Liver (tissue), 9 donors: ENCODE data around the gene SIGLEC6. TPM values are rescaled to one million over a fixed set of nuclear protein-coding genes. Genes with fewer than 3 reads are reported as not detected.

Experiments
- DNase-seq: peaks from one replicate; pipeline ENCODE4 v3.0.0-alpha.2; 2017; ENCODE audit warnings: low spot score
- H3K27ac ChIP-seq, 2 donors: one replicate each; pipeline ENCODE4 v1.7.0; 2013; ENCODE audit warnings: inconsistent platforms in 2 of 2, low read length in 2 of 2, control low read depth in 1 of 2, low read depth in 1 of 2, mild to moderate bottlenecking in 1 of 2
- H3K27me3 ChIP-seq, 4 donors: one replicate each; pipeline versions ENCODE4 v1.6.1 to v1.7.0; 2013; ENCODE audit warnings: low read length in 3 of 4, inconsistent platforms in 1 of 4, mild to moderate bottlenecking in 1 of 4, moderate library complexity in 1 of 4; ENCODE audit not compliant: control insufficient read depth in 4 of 4, insufficient read depth in 4 of 4
- H3K36me3 ChIP-seq, 4 donors: one replicate each; pipeline versions ENCODE4 v1.6.1 to v1.7.0; 2013; ENCODE audit warnings: low read length in 3 of 4, mild to moderate bottlenecking in 3 of 4, low read depth in 1 of 4, moderate library complexity in 1 of 4; ENCODE audit not compliant: control insufficient read depth in 4 of 4, insufficient read depth in 3 of 4
- H3K4me1 ChIP-seq, 4 donors: one replicate each; pipeline versions ENCODE4 v1.6.1 to v1.7.0; 2013; ENCODE audit warnings: low read length in 3 of 4, mild to moderate bottlenecking in 3 of 4, moderate library complexity in 1 of 4; ENCODE audit not compliant: control insufficient read depth in 4 of 4, insufficient read depth in 4 of 4
- H3K4me3 ChIP-seq, 3 donors: one replicate each; pipeline versions ENCODE4 v1.6.1 to v1.7.0; 2013; ENCODE audit warnings: low read length in 3 of 3, control low read depth in 1 of 3, low read depth in 1 of 3, mild to moderate bottlenecking in 1 of 3
- H3K9ac ChIP-seq, 2 donors: one replicate each; pipeline ENCODE4 v1.7.0; 2013; ENCODE audit warnings: low read length in 2 of 2, mild to moderate bottlenecking in 2 of 2, moderate library complexity in 2 of 2, control low read depth in 1 of 2, low read depth in 1 of 2
- H3K9me3 ChIP-seq, 4 donors: one replicate each; pipeline versions ENCODE4 v1.6.1 to v1.7.0; 2013; ENCODE audit warnings: low read length in 3 of 4; ENCODE audit not compliant: control insufficient read depth in 4 of 4
- ATF3 ChIP-seq: IDR thresholded peaks from 2 replicates; pipeline ENCODE4 v1.6.1; 2016; ENCODE audit warnings: antibody characterized with exemption
- CTCF ChIP-seq: fragments of 150-350 bp; IDR thresholded peaks from 2 replicates; pipeline ENCODE4 v1.5.1; 2017; ENCODE audit warnings: improper control_type of control experiment, low read depth, low read length; ENCODE audit not compliant: missing input control
- EGR1 ChIP-seq, 2 donors: IDR thresholded peaks; 2 replicates each; pipeline ENCODE4 v1.6.1; 2016 to 2018; ENCODE audit warnings: antibody characterized with exemption in 2 of 2, low read depth in 2 of 2
- FOXA1 ChIP-seq: IDR thresholded peaks from 2 replicates; pipeline ENCODE4 v1.6.1; 2016; ENCODE audit warnings: antibody characterized with exemption
- FOXA2 ChIP-seq: IDR thresholded peaks from 2 replicates; pipeline ENCODE4 v1.6.1; 2016; ENCODE audit warnings: antibody characterized with exemption
- GABPA ChIP-seq, 2 donors: IDR thresholded peaks in 1 of 2; conservative IDR thresholded peaks in 1 of 2; 2 replicates each; pipeline ENCODE4 v1.6.1; 2016; ENCODE audit warnings: antibody characterized with exemption in 2 of 2, mild to moderate bottlenecking in 1 of 2, moderate library complexity in 1 of 2
- HNF4A ChIP-seq, 2 donors: conservative IDR thresholded peaks; 2 replicates each; pipeline ENCODE4 v1.6.1; 2016; ENCODE audit warnings: antibody characterized with exemption in 2 of 2, mild to moderate bottlenecking in 2 of 2
- HNF4G ChIP-seq: IDR thresholded peaks from 2 replicates; pipeline ENCODE4 v1.6.1; 2016; ENCODE audit warnings: antibody characterized with exemption
- JUND ChIP-seq, 2 donors: IDR thresholded peaks; 2 replicates each; pipeline ENCODE4 v1.6.1; 2016; ENCODE audit warnings: antibody characterized with exemption in 2 of 2
- NR2F2 ChIP-seq: IDR thresholded peaks from 2 replicates; pipeline ENCODE4 v1.6.1; 2016; ENCODE audit warnings: antibody characterized with exemption
- RAD21 ChIP-seq, 2 donors: IDR thresholded peaks; 2 replicates each; pipeline ENCODE4 v1.6.1; 2016; ENCODE audit warnings: antibody characterized with exemption in 2 of 2, mild to moderate bottlenecking in 2 of 2
- RXRA ChIP-seq, 2 donors: IDR thresholded peaks; 2 replicates each; pipeline ENCODE4 v1.6.1; 2017 to 2018; ENCODE audit warnings: antibody characterized with exemption in 2 of 2, mild to moderate bottlenecking in 1 of 2
- SP1 ChIP-seq: IDR thresholded peaks from 2 replicates; pipeline ENCODE4 v1.6.1; 2018; ENCODE audit warnings: antibody characterized with exemption, mild to moderate bottlenecking
- TAF1 ChIP-seq: conservative IDR thresholded peaks from 2 replicates; pipeline ENCODE4 v1.6.1; 2016; ENCODE audit warnings: antibody characterized with exemption, mild to moderate bottlenecking
- YY1 ChIP-seq: IDR thresholded peaks from 2 replicates; pipeline ENCODE4 v1.6.1; 2016; ENCODE audit warnings: antibody characterized with exemption, mild to moderate bottlenecking
- ZBTB33 ChIP-seq: IDR thresholded peaks from 2 replicates; pipeline ENCODE4 v1.6.1; 2016; ENCODE audit warnings: antibody characterized with exemption
- WGBS: extraction: QIAGEN DNeasy Blood & Tissue Kit; methylation state at CpG from one replicate; pipeline ENCODE4 v1.1.7; 2013; 5-methylcytosine and 5-hydroxymethylcytosine counted together
- polyA plus RNA-seq, 2 donors: library from polyadenylated mRNA; stranded (reverse) in 1 of 2; unstranded in 1 of 2; fragments of 200-250 nt in 1 of 2; fragments of >200 nt in 1 of 2; fragmentation: Nextera tagmentation in 1 of 2; extraction: Ambion mirVana in 1 of 2; gene quantifications; one replicate each; pipeline versions ENCODE4 v1.2.1 to v1.2.3, GENCODE V29; 2013 to 2015
- total RNA-seq, 2 donors: library from RNA; depleted of rRNA; stranded (reverse); fragments of >200 nt; gene quantifications; one replicate each; pipeline ENCODE4 v1.2.3, GENCODE V29; 2014
- TF ChIP-seq, protein P1 (sequence below): IDR thresholded peaks from 2 replicates; pipeline ENCODE4 v1.6.1; 2016; ENCODE audit warnings: antibody characterized with exemption
- TF ChIP-seq, protein P2 (sequence below): IDR thresholded peaks from 2 replicates; pipeline ENCODE4 v1.6.1; 2016; ENCODE audit warnings: antibody characterized with exemption, mild to moderate bottlenecking
- donor health status: healthy.
- donor health status: healthy.
- donor health status: healthy.
- donor health status: healthy.
- donor health status: healthy.

SIGLEC6 gene
- total and polyA plus RNA-seq, 4 donors, result 0.08 to 0.47 (median 0.08) TPM; not detected in 1

- peaks cover 0 to 2% (median 0%) of the 10 kb centered on the region in 4 donors for H3K9me3 ChIP-seq
- H3K36me3 ChIP-seq, result peaks cover 3 to 21% (median 11%) of the 10 kb centered on the region in 4 donors
- peaks cover 5 to 17% (median 9%) of the 10 kb centered on the region in 4 donors for H3K4me1 ChIP-seq
- no peak for DNase-seq
- no peak overlapping the region for H3K9ac ChIP-seq
- 8% methylated on average over 8 of the region's 8 CpGs for WGBS
- no peak overlapping the region for H3K27ac ChIP-seq
- H3K4me3 ChIP-seq, result peak overlapping the region; percentile 71 to 85 (median 73)
- no peak for TF ChIP-seq RXRA (IDR thresholded peaks at IDR 0.05)
- TF ChIP-seq CTCF, result no peak
- TF ChIP-seq YY1, result no peak
- TF ChIP-seq NR2F2, result no peak
- TF ChIP-seq RAD21 (IDR thresholded peaks at IDR 0.05), result no peak
- TF ChIP-seq, protein P1, sequence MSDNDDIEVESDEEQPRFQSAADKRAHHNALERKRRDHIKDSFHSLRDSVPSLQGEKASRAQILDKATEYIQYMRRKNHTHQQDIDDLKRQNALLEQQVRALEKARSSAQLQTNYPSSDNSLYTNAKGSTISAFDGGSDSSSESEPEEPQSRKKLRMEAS, result no peak
- no peak for TF ChIP-seq TAF1
- TF ChIP-seq EGR1 (IDR thresholded peaks at IDR 0.05; ENCODE audit: low read depth in 2 of 2), result no peak
- TF ChIP-seq HNF4A (conservative IDR thresholded peaks at IDR 0.05), result no peak
- no peak for TF ChIP-seq SP1
- H3K27me3 ChIP-seq, result peaks cover 0 to 5% (median 2%) of the 10 kb centered on the region in 4 donors
Observed at GRCh38 chr19:51571599-51571998, 40.1 kb upstream of the SIGLEC6 start.

DNA sequence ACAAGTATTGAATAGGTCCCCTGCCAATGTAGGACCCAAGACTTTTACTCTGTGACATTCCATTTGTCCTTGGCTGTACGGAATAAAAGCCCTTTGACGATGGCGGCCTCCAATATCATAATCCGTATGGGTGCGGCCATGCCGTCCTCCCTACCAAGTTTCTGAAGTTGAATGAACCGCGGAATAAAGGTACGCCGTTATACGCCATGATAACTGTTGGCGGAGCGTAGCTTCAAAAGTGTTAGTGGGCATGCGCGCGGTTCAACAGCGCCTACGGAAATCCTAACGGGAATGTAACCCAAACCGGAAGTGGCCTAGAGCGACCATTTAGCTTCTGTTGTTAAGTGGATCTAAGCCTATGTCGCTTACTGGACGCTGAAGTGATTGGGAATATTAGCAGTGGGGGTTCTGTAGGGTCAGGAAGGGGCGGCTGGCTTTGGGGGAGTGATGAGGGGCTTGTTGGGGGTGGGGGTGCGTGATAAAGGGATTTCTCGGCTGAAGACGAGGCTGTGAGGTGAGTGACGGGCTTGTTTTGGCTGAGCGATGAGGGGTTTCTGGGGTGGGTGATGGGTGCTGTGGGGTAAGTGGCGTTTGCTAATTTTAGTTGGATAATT, 39.6 kb upstream of the SIGLEC6 start, which contains the start of gene ZNF175:
Gene ZNF175, plus strand, starts transcription at position 322 of the 614 bp plus-strand sequence. CDS start 2,047 bp downstream, outside the sequence.
- peaks cover 0 to 7% (median 2%) of the 10 kb centered on the region in 4 donors for H3K27me3 ChIP-seq
- no peak within 1 kb of the TSS for H3K9ac ChIP-seq
- H3K27ac ChIP-seq, result peak within 1 kb of the TSS in 1 of 2 donors; percentile 34
- H3K4me3 ChIP-seq, result peak within 1 kb of the TSS; percentile 71 to 85 (median 73)
- DNase-seq, result peak; percentile 94
- no peaks in the 10 kb centered on the region for H3K9me3 ChIP-seq
- peaks cover 3 to 18% (median 9%) of the 10 kb centered on the region in 4 donors for H3K36me3 ChIP-seq
- WGBS, result under 1% methylated on average over 30 of the region's 30 CpGs
- peaks cover 5 to 17% (median 9%) of the 10 kb centered on the region in 4 donors for H3K4me1 ChIP-seq
- TF ChIP-seq NR2F2, result no peak
- TF ChIP-seq GABPA (IDR thresholded peaks at IDR 0.05 in 1 of 2, conservative IDR thresholded peaks at IDR 0.05 in 1 of 2), result peak; percentile 87 to 96
- TF ChIP-seq TAF1, result peak; percentile 29
- no peak for TF ChIP-seq CTCF
- peak; percentile 93 for TF ChIP-seq ZBTB33
- TF ChIP-seq, protein P2, sequence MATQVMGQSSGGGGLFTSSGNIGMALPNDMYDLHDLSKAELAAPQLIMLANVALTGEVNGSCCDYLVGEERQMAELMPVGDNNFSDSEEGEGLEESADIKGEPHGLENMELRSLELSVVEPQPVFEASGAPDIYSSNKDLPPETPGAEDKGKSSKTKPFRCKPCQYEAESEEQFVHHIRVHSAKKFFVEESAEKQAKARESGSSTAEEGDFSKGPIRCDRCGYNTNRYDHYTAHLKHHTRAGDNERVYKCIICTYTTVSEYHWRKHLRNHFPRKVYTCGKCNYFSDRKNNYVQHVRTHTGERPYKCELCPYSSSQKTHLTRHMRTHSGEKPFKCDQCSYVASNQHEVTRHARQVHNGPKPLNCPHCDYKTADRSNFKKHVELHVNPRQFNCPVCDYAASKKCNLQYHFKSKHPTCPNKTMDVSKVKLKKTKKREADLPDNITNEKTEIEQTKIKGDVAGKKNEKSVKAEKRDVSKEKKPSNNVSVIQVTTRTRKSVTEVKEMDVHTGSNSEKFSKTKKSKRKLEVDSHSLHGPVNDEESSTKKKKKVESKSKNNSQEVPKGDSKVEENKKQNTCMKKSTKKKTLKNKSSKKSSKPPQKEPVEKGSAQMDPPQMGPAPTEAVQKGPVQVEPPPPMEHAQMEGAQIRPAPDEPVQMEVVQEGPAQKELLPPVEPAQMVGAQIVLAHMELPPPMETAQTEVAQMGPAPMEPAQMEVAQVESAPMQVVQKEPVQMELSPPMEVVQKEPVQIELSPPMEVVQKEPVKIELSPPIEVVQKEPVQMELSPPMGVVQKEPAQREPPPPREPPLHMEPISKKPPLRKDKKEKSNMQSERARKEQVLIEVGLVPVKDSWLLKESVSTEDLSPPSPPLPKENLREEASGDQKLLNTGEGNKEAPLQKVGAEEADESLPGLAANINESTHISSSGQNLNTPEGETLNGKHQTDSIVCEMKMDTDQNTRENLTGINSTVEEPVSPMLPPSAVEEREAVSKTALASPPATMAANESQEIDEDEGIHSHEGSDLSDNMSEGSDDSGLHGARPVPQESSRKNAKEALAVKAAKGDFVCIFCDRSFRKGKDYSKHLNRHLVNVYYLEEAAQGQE, result peak; percentile 35
- no peak for TF ChIP-seq HNF4G
- TF ChIP-seq, protein P1, result peak; percentile 60
- peak; percentile 15 for TF ChIP-seq FOXA2
- TF ChIP-seq YY1, result peak; percentile 100
- peak; percentile 61 for TF ChIP-seq SP1
- TF ChIP-seq FOXA1, result peak; percentile 11
- TF ChIP-seq EGR1 (IDR thresholded peaks at IDR 0.05; ENCODE audit: low read depth in 2 of 2), result no peak
- TF ChIP-seq JUND (IDR thresholded peaks at IDR 0.05), result no peak
- TF ChIP-seq HNF4A (conservative IDR thresholded peaks at IDR 0.05), result peak in 1 of 2 donors; percentile 38
- TF ChIP-seq RXRA (IDR thresholded peaks at IDR 0.05), result peak; percentile 84 to 94
- no peak for TF ChIP-seq ATF3
- peak; percentile 17 to 37 for TF ChIP-seq RAD21 (IDR thresholded peaks at IDR 0.05)
